HG02678 (cell line): Measurements from ENCODE around the gene CROCC.
"Not testable (repeated sequence)": the region's sequence is repeated elsewhere in the genome, so short reads cannot be mapped to it uniquely, and the experiment has no call there.

Source experiments
- ATAC-seq: cut with Tn5 transposase; IDR thresholded peaks from one replicate; pipeline ENCODE4 v1.9.1; 2021; ENCODE audit warnings: mild to moderate bottlenecking, moderate library complexity; ENCODE audit not compliant: unreplicated experiment

Gene CROCC

GRCh38 chr1:16964169-16964568 is 42.4 kb downstream of the CROCC start:
- not testable (repeated sequence) for ATAC-seq

- ATAC-seq: no peak
Observed at GRCh38 chr1:16965486-16966067, 43.8 kb downstream of the CROCC start.

GRCh38 chr1:16966282-16966681 is 44.6 kb downstream of the CROCC start:
- no peak for ATAC-seq

- ATAC-seq: no peak
Observed at GRCh38 chr1:16967095-16967575, 45.4 kb downstream of the CROCC start.

- no peak for ATAC-seq
Observed at GRCh38 chr1:16967962-16968361, 46.2 kb downstream of the CROCC start.

- no peak for ATAC-seq
Observed at GRCh38 chr1:16968372-16968771, 46.6 kb downstream of the CROCC start.

- no peak for ATAC-seq
Observed at GRCh38 chr1:16969057-16969611, 47.4 kb downstream of the CROCC start.

GRCh38 chr1:16969651-16970050 is 47.9 kb downstream of the CROCC start:
- ATAC-seq: no peak

- no peak for ATAC-seq
Observed at GRCh38 chr1:16970132-16970910, 48.6 kb downstream of the CROCC start.

GRCh38 chr1:16971341-16972188 is 49.8 kb downstream of the CROCC start:
- no peak for ATAC-seq

- no peak for ATAC-seq
Observed at GRCh38 chr1:16972189-16972895, 50.6 kb downstream of the CROCC start.

GRCh38 chr1:16973215-16973614 is 51.5 kb downstream of the CROCC start:
- no peak for ATAC-seq

- ATAC-seq: no peak
Observed at GRCh38 chr1:16975211-16975610, 53.5 kb downstream of the CROCC start.

GRCh38 chr1:16975838-16976237 is 54.1 kb downstream of the CROCC start:
- ATAC-seq: no peak

- ATAC-seq: no peak
Observed at GRCh38 chr1:16976966-16977365, 55.2 kb downstream of the CROCC start.

GRCh38 chr1:16977377-16977776 is 55.6 kb downstream of the CROCC start:
- ATAC-seq: no peak

- ATAC-seq: no peak
Observed at GRCh38 chr1:16978139-16978538, 56.4 kb downstream of the CROCC start.

GRCh38 chr1:16978567-16979474 is 57.1 kb downstream of the CROCC start:
- no peak for ATAC-seq

- ATAC-seq: no peak
Observed at GRCh38 chr1:16979475-16980327, 58.0 kb downstream of the CROCC start.
